PC-3 (cell line): Measurements from ENCODE around the gene CLUH. TPM values are rescaled to one million over a fixed set of nuclear protein-coding genes. Genes with fewer than 3 reads are reported as not detected.

ENCODE experiments used
- ATAC-seq: fragments of 200-7000 bp; cut with Tn5 transposase; 2 replicates; pipeline ENCODE4 v1.9.1; 2020; ENCODE audit warnings: mild to moderate bottlenecking, moderate library complexity
- BruUV-seq: library from RNA; stranded (reverse); fragments of 400-500 nt; replicated peaks from 2 replicates; lab custom pipeline; 2021; lab: Mats Ljungman, UMichigan
- CTCF ChIA-PET: fragments of 300-600 bp; sonication (Branson Sonifier 250); formaldehyde crosslinking; loops from one replicate; lab custom pipeline; 2022; ENCODE audit warnings: antibody characterized with exemption; lab: Charles Lee
- POLR2A ChIA-PET: fragments of 300-600 bp; sonication (Branson Sonifier 250); formaldehyde crosslinking; loops from one replicate; lab custom pipeline; 2022; ENCODE audit warnings: antibody characterized with exemption; ENCODE audit not compliant: unreplicated experiment; lab: Charles Lee
- DNase-seq: peaks from one replicate; pipeline ENCODE4 v3.0.0-alpha.2; 2015
- H2AFZ ChIP-seq: fragments of 300-600 bp; sonication (generic); 2 replicates; pipeline ENCODE4 v1.6.0; 2016; ENCODE audit warnings: antibody characterized with exemption, low read length
- H3F3A ChIP-seq: fragments of 300-600 bp; sonication (generic); one replicate; pipeline ENCODE4 v1.6.0; 2017; ENCODE audit warnings: antibody characterized with exemption, low read length, control low read depth, mild to moderate bottlenecking; ENCODE audit not compliant: unreplicated experiment
- H3K27ac ChIP-seq: fragments of 300-600 bp; sonication (generic); 2 replicates; pipeline ENCODE4 v1.5.1; 2016; ENCODE audit warnings: mild to moderate bottlenecking, low read length
- H3K27me3 ChIP-seq: fragments of 300-600 bp; sonication (generic); 2 replicates; pipeline ENCODE4 v1.6.1; 2016; ENCODE audit warnings: low read length, mixed read lengths
- H3K36me3 ChIP-seq: fragments of 300-600 bp; sonication (generic); 2 replicates; pipeline ENCODE4 v1.6.1; 2016; ENCODE audit warnings: low read depth, mixed run types, low read length, mixed read lengths
- H3K4me1 ChIP-seq: fragments of 300-600 bp; sonication (generic); 2 replicates; pipeline ENCODE4 v1.5.1; 2016; ENCODE audit warnings: low read length; ENCODE audit not compliant: insufficient read depth
- H3K4me2 ChIP-seq: fragments of 300-600 bp; sonication (generic); 2 replicates; pipeline ENCODE4 v1.6.0; 2016; ENCODE audit warnings: low read length
- H3K4me3 ChIP-seq: fragments of 300-600 bp; sonication (generic); 2 replicates; pipeline ENCODE4 v1.5.1; 2016; ENCODE audit warnings: mild to moderate bottlenecking, low read length, mixed read lengths
- H3K79me2 ChIP-seq: fragments of 300-600 bp; sonication (generic); 2 replicates; pipeline ENCODE4 v1.6.1; 2017; ENCODE audit warnings: low read length, mixed read lengths
- H3K9ac ChIP-seq: fragments of 300-600 bp; sonication (generic); 2 replicates; pipeline ENCODE4 v1.6.0; 2016; ENCODE audit warnings: mild to moderate bottlenecking, low read length
- H3K9me2 ChIP-seq: fragments of 300-600 bp; sonication (generic); replicated peaks from 2 replicates; pipeline ENCODE4 v1.6.1; 2016; ENCODE audit warnings: mixed run types, low read length, mixed read lengths
- H3K9me3 ChIP-seq: fragments of 300-600 bp; sonication (generic); 2 replicates; pipeline ENCODE4 v1.6.1; 2016; ENCODE audit warnings: low read length, mixed read lengths
- H4K20me1 ChIP-seq: fragments of 300-600 bp; sonication (generic); 2 replicates; pipeline ENCODE4 v1.6.1; 2016; ENCODE audit warnings: low read length, mixed read lengths
- CTCF ChIP-seq: fragments of 300-600 bp; sonication (generic); conservative IDR thresholded peaks from 2 replicates; pipeline ENCODE4 v1.5.1; 2017; ENCODE audit warnings: antibody characterized with exemption, low read depth, mild to moderate bottlenecking, low read length
- EZH2 ChIP-seq: fragments of 300-600 bp; sonication (generic); IDR thresholded peaks from one replicate; pipeline ENCODE4 v1.6.1; 2017; ENCODE audit warnings: antibody characterized with exemption, mild to moderate bottlenecking, low read length; ENCODE audit not compliant: unreplicated experiment
- EZH2phosphoT487 ChIP-seq: fragments of 300-600 bp; sonication (generic); IDR thresholded peaks from 2 replicates; pipeline ENCODE4 v1.6.1; 2018; ENCODE audit warnings: mild to moderate bottlenecking, antibody characterized with exemption, low read length, borderline replicate concordance
- intact Hi-C: fragments of 100-400 bp; cut with micrococcal nuclease; formaldehyde crosslinking; loops from 2 replicates; pipeline ENCODE4 v1.9.0; 2023
- total RNA-seq: library from RNA; depleted of rRNA; stranded (reverse); fragments of >200 nt; gene quantifications from 2 replicates; pipeline ENCODE4 v1.2.3, GENCODE V29; 2014

The CLUH gene
- total RNA-seq, 1 experiment from 2014 or later: 108 TPM

GRCh38 chr17:2718150-2718938, 6.8 kb upstream of the CLUH start:
- Histone ChIP-seq H3K27me3 (no peaks in the 10 kb centered on the region), H2AFZ (no peak overlapping the region), H3K9ac (no peak overlapping the region), H3K9me2 (no peaks in the 10 kb centered on the region), H4K20me1 (no peaks in the 10 kb centered on the region), H3K27ac (no peak overlapping the region), H3K9me3 (no peaks in the 10 kb centered on the region), H3K4me3 (no peak overlapping the region), H3K4me1 (no peaks in the 10 kb centered on the region), H3K4me2 (no peak overlapping the region), H3K79me2 (no peaks in the 10 kb centered on the region), H3K36me3 (no peaks in the 10 kb centered on the region), H3F3A (no peaks in the 10 kb centered on the region)
- DNase-seq: no peak
- TF ChIP-seq EZH2phosphoT487 (no peak), EZH2 (no peak), CTCF (no peak)
- CTCF ChIA-PET: no interaction called here
- POLR2A ChIA-PET: no interaction called here
- no peak for ATAC-seq
- intact Hi-C loops: no loop called here
- BruUV-seq: no TSS peak

GRCh38 chr17:2716649-2717048, 5.1 kb upstream of the CLUH start:
- CTCF ChIA-PET: no interaction called here
- Histone ChIP-seq H3K4me2 (no peak overlapping the region), H3K27me3 (no peaks in the 10 kb centered on the region), H3K9me3 (no peaks in the 10 kb centered on the region), H2AFZ (no peak overlapping the region), H3K36me3 (no peaks in the 10 kb centered on the region), H3K4me3 (no peak overlapping the region), H4K20me1 (no peaks in the 10 kb centered on the region), H3K9me2 (no peaks in the 10 kb centered on the region), H3K79me2 (peaks cover 7% of the 10 kb centered on the region), H3K9ac (no peak overlapping the region), H3K4me1 (peaks cover 5% of the 10 kb centered on the region), H3K27ac (no peak overlapping the region), H3F3A (no peaks in the 10 kb centered on the region)
- ATAC-seq (no peak), DNase-seq (no peak)
- intact Hi-C loops: no loop called here
- BruUV-seq: no TSS peak
- POLR2A ChIA-PET: no interaction called here
- no peak for TF ChIP-seq CTCF

- no peak for TF ChIP-seq EZH2phosphoT487
- TF ChIP-seq EZH2: no peak
- TF ChIP-seq CTCF: no peak
- no TSS peak for BruUV-seq
- H3K4me2 ChIP-seq: no peak overlapping the region
- no peaks in the 10 kb centered on the region for H3K9me3 ChIP-seq
- H3K9me2 ChIP-seq: no peaks in the 10 kb centered on the region
- ATAC-seq: no peak
- no peak overlapping the region for H3K4me3 ChIP-seq
- peaks cover 32% of the 10 kb centered on the region for H3K79me2 ChIP-seq
- H3K27ac ChIP-seq: no peak overlapping the region
- H4K20me1 ChIP-seq: peaks cover 17% of the 10 kb centered on the region
- no peaks in the 10 kb centered on the region for H3K27me3 ChIP-seq
- intact Hi-C loops: no loop called here
- H3K9ac ChIP-seq: no peak overlapping the region
- ChIA-PET POLR2A (interaction anchor here (0.6 kb wide), 1 partner anchor 30 kb away, joined by 4 read pairs; no protein-coding TSS in a partner anchor), CTCF (no interaction called here)
- peaks cover 18% of the 10 kb centered on the region for H3K4me1 ChIP-seq
- DNase-seq: no peak
- H3K36me3 ChIP-seq: no peaks in the 10 kb centered on the region
- no peaks in the 10 kb centered on the region for H3F3A ChIP-seq
- no peak overlapping the region for H2AFZ ChIP-seq
These were observed 2.3 kb upstream of the CLUH start for GRCh38 chr17:2713881-2714280.
